Prostate gland (tissue), 2 donors: ENCODE measurements around the gene EPHB6. TPM values are rescaled to one million over a fixed set of nuclear protein-coding genes. Genes with fewer than 3 reads are reported as not detected.

Experiments used
- DNase-seq: peaks from one replicate; pipeline ENCODE4 v3.0.0-alpha.2; 2019; ENCODE audit warnings: low spot score
- H3K27ac ChIP-seq, 2 donors: fragments of 200-600 bp; sonication (generic); 2 replicates each; pipeline ENCODE4 v1.5.1; 2017 to 2019
- H3K27me3 ChIP-seq: fragments of 200-600 bp; sonication (generic); replicated peaks from 2 replicates; pipeline ENCODE4 v1.5.1; 2019; ENCODE audit not compliant: insufficient read depth
- H3K36me3 ChIP-seq, 2 donors: fragments of 200-600 bp; sonication (generic); 1 replicate in 1 of 2; 2 replicates in 1 of 2; pipeline versions ENCODE4 v1.5.1 to v1.8.1; 2017 to 2019
- H3K4me1 ChIP-seq: fragments of 200-600 bp; sonication (generic); replicated peaks from 2 replicates; pipeline ENCODE4 v1.5.1; 2019
- H3K4me3 ChIP-seq, 2 donors: fragments of 200-600 bp; sonication (generic); 2 replicates each; pipeline ENCODE4 v1.5.1; 2017 to 2019
- H3K9me3 ChIP-seq: fragments of 200-600 bp; sonication (generic); 2 replicates; pipeline ENCODE4 v1.5.1; 2017
- CTCF ChIP-seq, 4 experiments: fragments of 200-600 bp in 2 of 4; fragments of 450-650 bp in 2 of 4; sonication (generic) in 2 of 4; IDR thresholded peaks; 1 replicate in 3 of 4; 2 replicates in 1 of 4; pipeline ENCODE4 v1.5.1; 2016 to 2019; ENCODE audit warnings: antibody characterized with exemption in 4 of 4, mild to moderate bottlenecking in 2 of 4, moderate library complexity in 2 of 4
- POLR2A ChIP-seq: fragments of 450-650 bp; IDR thresholded peaks from one replicate; pipeline ENCODE4 v1.6.1; 2016; ENCODE audit warnings: antibody characterized with exemption, mild to moderate bottlenecking
- POLR2AphosphoS5 ChIP-seq: sonication (generic); formaldehyde crosslinking; IDR thresholded peaks from one replicate; pipeline ENCODE4 v1.6.1; 2017; ENCODE audit warnings: antibody characterized with exemption
- WGBS: methylation state at CpG from one replicate; pipeline ENCODE4 v1.1.5; 2018; 5-methylcytosine and 5-hydroxymethylcytosine counted together
- intact Hi-C: fragments of 100-400 bp; cut with DNase I; formaldehyde crosslinking; loops from one replicate; pipeline ENCODE4 v1.14.2; 2022
- total RNA-seq, 2 donors: library from RNA; depleted of rRNA; stranded (reverse); fragments of >200 nt; gene quantifications; one replicate each; pipeline ENCODE4 v1.1.0, GENCODE V29; 2016

EPHB6 gene
- total RNA-seq, 2 donors from 2014 or later: 98.1 to 122 TPM

GRCh38 chr7:142915315-142915714 lies 60.4 kb downstream of the EPHB6 start:
- H3K27ac ChIP-seq: no peak overlapping the region
- H3K4me3 ChIP-seq: no peak overlapping the region
- H3K36me3 ChIP-seq: no peaks in the 10 kb centered on the region
- 92% methylated on average over 8 of the region's 8 CpGs for WGBS
- H3K27me3 ChIP-seq: no peaks in the 10 kb centered on the region
- no peak for DNase-seq
- H3K4me1 ChIP-seq: peaks cover 2% of the 10 kb centered on the region
- H3K9me3 ChIP-seq: no peaks in the 10 kb centered on the region
- no peak for TF ChIP-seq POLR2AphosphoS5
- TF ChIP-seq POLR2A: no peak
- no peak for TF ChIP-seq CTCF (IDR thresholded peaks at IDR 0.05)
- intact Hi-C loops: no loop called here

- Histone ChIP-seq H3K36me3 (no peaks in the 10 kb centered on the region), H3K27me3 (no peaks in the 10 kb centered on the region), H3K4me3 (no peak overlapping the region), H3K4me1 (peaks cover 2% of the 10 kb centered on the region), H3K27ac (no peak overlapping the region), H3K9me3 (no peaks in the 10 kb centered on the region)
- 38% methylated on average over 2 of the region's 2 CpGs for WGBS
- no peak for TF ChIP-seq POLR2A
- TF ChIP-seq CTCF (IDR thresholded peaks at IDR 0.05): no peak
- TF ChIP-seq POLR2AphosphoS5: no peak
- intact Hi-C loops: no loop called here
- DNase-seq: no peak
These were observed 61.6 kb downstream of the EPHB6 start for GRCh38 chr7:142916508-142916907.

- WGBS: 81% methylated on average over 3 of the region's 3 CpGs
- Histone ChIP-seq H3K27ac (no peak overlapping the region), H3K9me3 (no peaks in the 10 kb centered on the region), H3K4me1 (peaks cover 2% of the 10 kb centered on the region), H3K27me3 (no peaks in the 10 kb centered on the region), H3K4me3 (no peak overlapping the region), H3K36me3 (no peaks in the 10 kb centered on the region)
- no peak for DNase-seq
- TF ChIP-seq CTCF (IDR thresholded peaks at IDR 0.05): no peak
- no peak for TF ChIP-seq POLR2A
- no peak for TF ChIP-seq POLR2AphosphoS5
- intact Hi-C loops: no loop called here
These were observed 62.6 kb downstream of the EPHB6 start for GRCh38 chr7:142917447-142917846.

- Histone ChIP-seq H3K9me3 (no peaks in the 10 kb centered on the region), H3K27ac (no peak overlapping the region), H3K36me3 (no peaks in the 10 kb centered on the region), H3K27me3 (no peaks in the 10 kb centered on the region), H3K4me3 (no peak overlapping the region), H3K4me1 (peaks cover 2% of the 10 kb centered on the region)
- intact Hi-C loops: no loop called here
- DNase-seq: no peak
- WGBS: 74% methylated on average over 2 of the region's 2 CpGs
- TF ChIP-seq POLR2AphosphoS5 (no peak), CTCF (IDR thresholded peaks at IDR 0.05) (no peak), POLR2A (no peak)
These were observed 64.0 kb downstream of the EPHB6 start for GRCh38 chr7:142918901-142919300.

GRCh38 chr7:142919656-142920055 lies 64.8 kb downstream of the EPHB6 start:
- intact Hi-C loops: no loop called here
- no peak for DNase-seq
- 100% methylated on average over 3 of the region's 3 CpGs for WGBS

More at GRCh38 chr7:142919656-142920055, 64.8 kb downstream of the EPHB6 start:
- TF ChIP-seq CTCF (IDR thresholded peaks at IDR 0.05) (no peak), POLR2AphosphoS5 (no peak), POLR2A (no peak)
- Histone ChIP-seq H3K4me3 (no peak overlapping the region), H3K27me3 (no peaks in the 10 kb centered on the region), H3K9me3 (no peaks in the 10 kb centered on the region), H3K36me3 (no peaks in the 10 kb centered on the region), H3K4me1 (no peaks in the 10 kb centered on the region), H3K27ac (no peak overlapping the region)
